NCI-H1105 (cell line): ENCODE data around the gene RBPJ.
A peak's percentile ranks its signal among the peaks of the same experiment; 100 is the strongest.
"Not testable (repeated sequence)": the region's sequence is repeated elsewhere in the genome, so short reads cannot be mapped to it uniquely, and the experiment has no call there.

Source experiments
- DNase-seq: peaks from one replicate; lab custom pipeline; 2025; lab: John Stamatoyannopoulos, UW

RBPJ gene

DNA sequence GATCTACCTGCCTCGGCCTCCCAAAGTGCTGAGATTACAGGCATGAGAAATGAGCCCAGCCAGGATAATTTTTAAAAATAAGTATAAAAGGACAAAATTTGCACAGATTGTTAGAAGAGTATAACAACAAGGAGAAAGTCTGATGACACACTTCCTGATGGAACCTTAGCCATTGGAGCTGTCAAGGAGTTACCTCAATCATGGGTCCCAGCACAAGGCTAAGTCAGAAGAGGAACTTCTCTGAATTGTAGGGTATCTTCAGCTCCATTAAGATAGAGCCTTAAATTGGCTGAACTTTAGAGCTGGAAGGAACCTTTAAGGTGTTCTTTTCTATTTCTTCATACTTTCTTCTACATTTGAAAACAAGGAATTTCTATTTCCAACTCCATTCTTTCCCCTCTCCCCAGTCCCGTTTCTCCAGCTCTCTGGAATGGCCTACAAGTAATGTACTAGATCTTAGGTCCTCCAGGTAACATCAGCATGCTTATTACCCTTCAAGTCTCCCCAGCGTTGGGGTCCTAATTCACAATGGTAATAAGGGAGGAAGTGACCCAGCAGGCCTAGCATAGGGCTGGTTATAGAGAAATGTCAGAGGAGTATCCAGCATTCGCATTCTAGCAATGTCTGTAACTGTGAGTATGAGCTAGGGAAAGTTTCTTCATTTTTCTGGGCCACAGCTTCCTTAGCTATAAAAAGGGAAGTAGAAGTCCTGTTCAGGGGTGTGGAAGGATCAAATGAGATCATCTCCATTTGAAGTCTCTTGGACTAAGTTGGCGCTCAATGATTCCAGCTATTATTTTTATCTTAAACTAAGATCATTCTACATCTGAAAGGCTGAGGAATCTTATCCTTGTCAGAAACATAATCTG is 18.5 kb upstream of the RBPJ start:
- DNase-seq = no peak

DNA sequence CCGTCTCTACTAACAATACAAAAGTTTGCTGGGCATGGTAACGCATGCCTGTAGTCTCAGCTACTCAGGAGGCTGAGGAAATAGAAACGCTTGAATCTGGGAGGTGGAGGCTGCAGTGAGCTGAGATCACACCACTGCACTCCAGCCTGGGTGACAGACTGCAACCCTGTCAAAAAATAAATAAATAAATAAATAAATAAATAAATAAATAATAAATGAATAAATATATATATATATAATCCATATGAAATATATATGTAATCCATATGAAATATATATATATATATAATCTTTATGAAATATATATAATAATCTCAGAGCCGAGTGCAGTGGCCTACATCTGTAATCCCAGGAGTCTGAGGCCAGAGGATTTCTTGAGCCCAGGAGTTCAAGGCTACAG is 17.8 kb upstream of the RBPJ start:
- no peak for DNase-seq

DNA sequence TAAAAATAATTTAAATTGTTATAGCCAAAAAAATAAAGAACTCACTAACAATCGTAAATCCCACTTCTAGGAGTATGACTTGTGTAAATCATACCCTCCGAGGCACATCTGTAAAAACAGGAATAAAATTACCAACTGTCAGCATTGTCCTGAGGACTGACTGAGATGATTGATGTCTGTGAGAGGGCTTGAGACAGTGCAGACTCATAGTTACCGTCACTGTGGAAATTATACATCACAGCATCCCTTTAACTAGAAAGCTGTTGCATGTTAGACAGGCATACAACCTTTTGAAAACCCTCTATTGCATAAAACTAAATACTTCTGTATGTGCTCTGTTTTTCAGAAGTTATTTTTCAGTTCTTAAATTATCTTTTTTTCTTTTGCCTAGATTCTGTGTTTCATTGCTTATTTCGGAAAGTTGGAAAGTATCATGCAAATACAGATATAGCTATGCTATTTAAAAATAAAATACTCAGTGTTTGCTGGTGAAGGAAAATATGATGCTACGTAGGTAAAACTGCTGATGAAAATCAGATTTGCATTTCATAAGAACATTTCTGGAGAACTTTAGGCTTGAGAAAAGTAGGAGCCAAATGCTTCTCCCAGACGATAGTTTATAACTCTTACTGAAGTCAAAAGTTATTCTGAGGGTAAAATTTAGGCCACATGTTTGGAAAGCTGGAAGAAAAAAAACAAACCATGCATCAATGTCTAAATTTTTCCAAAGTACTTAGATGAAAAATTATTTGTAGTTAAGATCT is 13.6 kb upstream of the RBPJ start:
- no peak for DNase-seq

DNA sequence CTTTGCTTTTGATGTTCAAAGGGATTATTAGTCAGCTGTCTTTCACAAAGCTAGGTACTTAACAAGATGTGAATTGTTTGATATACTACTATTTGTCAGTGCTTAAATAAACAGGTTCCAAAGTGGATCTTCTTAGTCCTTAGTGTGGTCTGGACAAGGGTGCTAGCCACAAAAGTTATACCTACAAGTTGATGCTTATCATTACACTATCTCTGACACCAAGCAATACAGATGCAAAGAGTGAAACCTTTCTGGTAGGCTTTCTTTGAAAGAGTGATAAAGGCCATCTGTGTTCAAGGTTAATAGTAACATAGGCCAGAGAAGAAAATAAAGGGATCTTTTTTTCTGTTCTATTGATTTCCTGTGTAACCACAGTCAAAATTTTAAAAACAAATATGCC is 12.2 kb upstream of the RBPJ start:
- no peak for DNase-seq

DNA sequence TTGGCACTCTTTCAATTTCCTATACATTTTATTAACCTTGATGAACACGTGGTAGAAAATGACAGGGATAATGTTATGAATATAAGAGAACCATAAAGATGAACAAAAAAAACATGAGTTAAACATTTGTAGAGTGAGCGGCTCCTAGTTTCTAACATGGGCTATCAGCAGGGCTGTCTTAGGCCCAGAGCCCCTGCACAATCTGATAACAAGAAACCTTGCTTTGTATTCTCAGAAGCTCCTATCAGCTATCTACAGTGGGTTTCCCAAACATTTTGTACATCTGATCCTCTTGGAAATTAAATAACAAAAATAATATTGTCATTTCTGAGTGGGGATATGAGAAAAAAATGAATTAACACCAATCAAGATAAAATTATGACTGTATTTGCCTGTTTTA is 10.6 kb upstream of the RBPJ start:
- no peak for DNase-seq

DNA sequence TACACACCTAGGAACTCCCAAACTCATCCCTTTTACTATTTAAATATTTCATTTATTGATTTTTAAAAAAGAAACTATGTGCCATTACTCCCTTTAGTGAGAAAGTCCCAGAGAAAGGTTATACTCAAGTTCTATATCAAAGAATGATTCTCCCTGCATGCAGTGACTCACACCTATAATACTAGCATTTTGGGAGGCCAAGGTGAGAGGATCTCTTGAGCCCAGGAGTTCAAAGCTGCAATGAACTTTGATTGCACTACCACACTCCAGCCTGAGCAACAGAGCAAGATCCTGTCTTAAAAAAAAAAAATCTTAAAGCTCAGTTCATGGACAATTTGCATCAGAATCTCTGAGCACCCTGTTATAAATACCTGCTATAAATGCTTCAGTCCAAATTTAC is 9.2 kb upstream of the RBPJ start:
- DNase-seq = no peak

DNA sequence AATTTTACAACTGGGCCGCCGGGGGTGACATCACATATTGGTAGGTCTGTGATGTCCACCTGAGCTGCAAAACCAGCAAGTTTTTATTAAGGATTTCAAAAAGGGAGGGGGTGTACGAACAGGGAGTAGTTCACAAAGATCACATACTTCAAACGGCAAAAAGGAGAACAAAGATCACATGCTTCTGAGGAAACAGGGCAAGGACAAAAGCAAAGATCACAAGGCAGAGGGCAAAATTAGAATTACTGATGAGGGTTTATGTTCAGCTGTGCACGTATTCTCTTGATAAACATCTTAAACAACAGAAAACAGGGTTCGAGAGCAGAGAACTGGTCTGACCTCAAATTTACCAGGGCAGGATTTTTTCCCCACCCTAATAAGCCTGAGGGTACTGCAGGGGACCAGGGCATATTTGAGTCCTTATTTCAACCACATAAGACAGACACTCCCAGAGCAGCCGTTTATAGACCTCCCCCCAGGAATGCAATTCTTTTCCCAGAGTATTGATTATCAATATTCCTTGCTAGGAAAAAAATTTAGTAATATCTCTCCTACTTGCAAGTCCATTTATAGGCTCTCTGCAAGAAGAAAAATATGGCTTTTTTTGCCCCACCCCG is 5.4 kb upstream of the RBPJ start:
- DNase-seq = not testable (repeated sequence)

DNA sequence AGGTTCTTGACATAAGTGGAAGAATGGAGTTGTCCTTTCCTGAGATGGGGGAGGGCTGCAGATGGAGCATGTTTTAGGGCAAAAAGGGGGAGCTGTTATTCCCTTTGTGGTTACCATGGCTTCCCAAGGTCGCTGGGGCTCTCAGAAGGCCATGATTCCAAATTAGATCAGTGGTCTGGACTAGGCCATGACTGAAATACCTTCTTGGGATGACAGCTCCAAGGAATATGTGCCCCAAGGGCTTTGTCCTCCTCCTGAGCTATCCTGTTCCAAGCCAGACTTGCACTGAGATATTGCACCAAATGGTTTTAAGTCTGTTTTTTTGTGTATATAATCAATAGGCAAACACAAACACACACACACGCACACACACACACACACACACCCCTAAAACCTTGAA is 3.0 kb upstream of the RBPJ start:
- no peak for DNase-seq

DNA sequence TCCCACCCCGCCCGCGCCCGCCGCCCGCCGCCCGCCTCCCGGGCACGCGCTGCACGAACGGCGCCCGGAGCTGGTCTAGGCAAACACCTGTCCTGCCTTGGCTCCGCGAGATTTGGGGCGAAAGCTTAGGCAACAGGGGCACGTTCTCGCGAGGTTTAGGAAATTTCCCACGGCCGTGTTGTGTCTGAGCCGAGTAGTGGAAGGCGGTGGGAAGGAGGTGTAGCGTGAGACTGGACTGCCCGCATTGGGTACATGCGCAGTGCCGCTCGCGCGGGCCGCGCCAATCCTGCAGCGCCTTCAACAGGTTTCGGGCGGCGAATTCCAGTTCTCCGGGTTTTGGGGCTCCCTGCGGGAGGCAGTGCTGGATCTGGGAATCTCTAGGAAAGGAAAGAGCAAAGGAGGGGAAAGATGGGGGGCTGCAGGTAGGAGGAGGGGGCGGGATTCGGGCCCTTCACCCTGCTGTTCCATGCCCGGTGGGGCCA is 1.3 kb upstream of the RBPJ start:
- DNase-seq = peak; percentile 93

DNA sequence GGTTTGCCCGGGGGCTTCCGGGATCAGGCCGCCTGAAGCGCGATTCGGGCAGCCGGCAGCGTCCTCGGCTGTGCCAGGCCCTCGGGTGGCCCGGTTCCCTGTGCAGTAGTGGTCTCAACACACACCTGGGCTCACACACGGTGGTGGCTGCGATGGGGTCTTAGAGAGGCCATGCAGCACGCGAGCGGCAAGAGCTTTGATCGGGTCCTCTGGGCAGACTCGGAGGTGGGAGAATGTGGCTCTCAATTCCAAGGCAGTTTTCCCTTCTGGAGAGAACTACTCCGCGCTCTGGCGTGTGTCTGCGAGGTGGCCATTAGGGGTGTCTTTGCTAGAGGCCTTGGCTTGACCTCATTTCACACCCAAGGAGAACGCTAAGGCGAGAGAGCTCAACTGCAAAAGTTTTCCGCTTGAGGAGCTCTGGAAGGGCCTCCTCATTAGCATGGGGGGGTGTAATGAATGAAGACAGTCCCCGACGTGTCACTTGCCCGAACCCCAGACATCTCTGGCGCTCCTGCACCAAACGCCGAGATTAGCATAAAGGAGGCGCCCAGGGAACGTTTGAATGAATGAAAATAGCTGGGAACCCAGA is 771 bp upstream of the RBPJ start:
- no peak for DNase-seq

DNA sequence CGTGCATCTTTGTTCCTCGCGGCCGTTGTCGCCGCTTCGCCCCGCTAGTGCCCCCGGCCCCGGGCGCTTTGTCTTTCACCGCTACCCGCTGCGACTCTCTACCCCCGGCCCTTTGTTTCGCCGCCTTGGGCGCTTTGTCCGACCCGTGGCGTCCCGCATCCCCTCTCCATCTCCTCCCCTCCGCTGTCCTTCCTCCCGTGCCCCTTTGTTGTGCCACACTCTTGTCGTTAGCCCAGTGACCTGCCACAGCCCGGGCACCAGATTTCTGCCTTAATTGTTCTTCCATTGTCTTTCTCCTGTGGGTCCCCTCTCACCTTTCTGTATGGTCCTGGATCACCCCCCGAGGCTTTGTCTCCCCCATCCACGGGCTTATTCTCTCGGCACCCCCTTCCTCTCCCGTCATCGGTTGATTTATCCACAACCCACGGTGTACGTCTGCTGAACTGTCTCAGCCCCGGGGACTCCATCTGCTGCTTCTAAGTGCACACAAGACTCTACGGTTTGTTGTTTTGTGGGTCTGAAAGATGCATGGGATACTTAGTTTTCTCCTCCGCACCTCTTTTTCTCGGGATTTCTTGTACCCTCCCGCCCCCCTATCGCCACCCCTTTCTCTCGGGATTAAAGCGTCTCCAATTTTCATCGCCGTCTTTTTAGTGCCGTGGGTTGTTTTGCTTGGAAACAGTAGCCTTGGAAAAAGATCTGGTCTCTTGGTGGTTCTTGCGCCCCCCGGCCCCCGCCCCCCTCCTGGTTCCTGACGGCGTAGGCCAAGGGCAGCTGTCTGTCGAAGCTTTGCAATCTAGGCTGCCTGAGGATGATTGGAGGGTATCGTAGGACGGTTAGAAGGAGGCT is 783 bp downstream of the RBPJ start:
- no peak for DNase-seq

DNA sequence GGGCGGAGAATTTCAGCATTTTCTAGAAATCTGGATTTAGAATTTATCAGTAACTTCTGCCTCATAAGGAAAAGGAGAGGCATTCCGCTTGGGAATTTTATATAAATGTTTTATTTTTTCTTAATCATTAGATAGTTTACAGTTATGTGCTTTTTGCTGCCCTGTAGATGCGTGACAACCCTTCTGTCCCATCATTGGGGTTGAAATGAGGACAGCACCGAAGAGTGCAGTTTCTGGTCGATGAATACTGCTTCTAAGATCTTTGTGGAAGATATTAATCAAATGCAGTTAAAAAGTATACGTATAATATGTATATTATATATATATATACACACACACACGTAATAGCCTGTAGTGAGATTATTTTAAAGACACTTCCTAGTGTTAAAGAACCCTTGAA is 1.5 kb downstream of the RBPJ start:
- DNase-seq = no peak

DNA sequence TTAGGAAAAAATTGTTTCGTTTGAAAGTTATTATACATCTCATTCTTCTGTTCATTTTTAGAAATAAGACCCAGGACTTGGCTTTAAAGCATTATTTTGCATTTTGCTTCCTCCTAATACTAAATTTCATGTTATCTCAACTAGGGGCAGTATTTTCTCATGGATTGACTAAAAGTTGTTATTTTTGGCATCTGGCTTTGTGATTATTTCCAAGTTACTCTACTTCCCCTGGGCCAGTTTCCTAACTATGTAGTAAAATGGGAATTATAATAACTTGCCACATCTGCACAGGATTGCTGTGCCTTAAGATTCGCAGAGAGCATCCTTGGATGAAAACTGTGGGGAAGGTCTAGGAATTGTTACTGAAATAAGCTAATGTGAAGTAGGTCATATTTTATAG is 3.0 kb downstream of the RBPJ start:
- DNase-seq = no peak

DNA sequence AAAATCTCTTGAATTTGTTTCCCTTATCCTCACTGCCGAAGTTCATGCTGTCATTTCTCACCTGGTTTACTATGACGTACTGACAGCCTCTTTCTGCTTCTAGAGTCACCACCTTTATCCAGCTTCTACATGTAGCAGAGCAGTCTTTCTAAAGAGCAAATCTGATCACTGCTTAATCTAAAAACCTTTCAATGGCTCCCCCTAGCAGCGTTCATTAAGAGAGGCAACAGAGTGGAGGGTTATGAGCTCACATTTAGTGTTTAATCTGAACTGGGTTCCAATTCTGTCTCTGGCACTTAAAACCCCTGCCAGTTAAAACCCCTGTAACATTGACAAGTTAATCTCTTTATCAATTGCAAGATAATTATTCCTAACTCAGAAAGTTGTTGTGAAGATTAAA is 4.4 kb downstream of the RBPJ start:
- DNase-seq = no peak

DNA sequence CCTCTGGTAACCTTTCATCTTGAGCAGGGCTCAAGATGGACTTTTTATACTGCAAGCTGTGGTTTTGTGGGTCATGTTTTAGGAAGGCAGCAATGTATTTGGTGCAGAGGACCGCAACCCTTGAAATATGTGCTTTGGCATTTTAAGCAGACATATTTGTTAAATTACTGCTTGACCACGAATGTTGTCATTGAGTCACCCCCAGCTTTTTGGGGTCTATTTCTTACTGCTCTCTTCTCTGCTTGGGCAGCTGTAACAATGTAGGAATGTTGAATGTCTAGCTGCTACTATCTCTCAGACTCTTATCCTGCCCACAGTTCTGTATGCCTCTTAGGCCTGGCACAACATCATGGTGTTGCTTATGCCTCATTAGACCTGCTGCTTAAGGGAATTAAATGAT is 6.0 kb downstream of the RBPJ start:
- no peak for DNase-seq

DNA sequence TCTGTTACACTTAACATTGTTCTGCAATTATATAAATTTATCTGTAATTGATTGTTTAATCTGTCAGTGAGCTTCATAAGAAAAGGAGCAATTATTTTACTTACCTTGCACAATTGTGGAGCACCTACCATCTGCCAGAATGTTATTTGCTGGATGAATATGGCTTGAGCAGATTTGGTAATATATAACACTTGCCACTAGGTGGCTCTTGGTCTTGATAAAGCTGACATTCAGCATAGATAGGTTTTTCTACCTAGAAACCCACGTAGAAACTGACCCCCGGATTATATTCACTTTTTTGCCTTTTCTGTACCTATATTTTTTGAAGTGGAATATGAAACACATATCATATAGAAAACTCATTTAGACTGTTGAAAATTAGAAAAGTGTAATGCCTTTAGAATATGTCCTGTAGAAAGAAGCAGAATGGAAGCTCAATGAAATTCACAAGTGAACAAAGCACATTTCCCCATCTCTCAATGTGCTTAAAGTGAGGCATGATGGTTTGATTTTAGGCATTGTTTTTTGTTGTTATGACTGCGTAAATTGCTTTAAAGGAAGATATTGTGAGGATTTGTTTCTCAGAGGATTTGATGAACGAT is 9.5 kb downstream of the RBPJ start:
- DNase-seq = peak; percentile 30

DNA sequence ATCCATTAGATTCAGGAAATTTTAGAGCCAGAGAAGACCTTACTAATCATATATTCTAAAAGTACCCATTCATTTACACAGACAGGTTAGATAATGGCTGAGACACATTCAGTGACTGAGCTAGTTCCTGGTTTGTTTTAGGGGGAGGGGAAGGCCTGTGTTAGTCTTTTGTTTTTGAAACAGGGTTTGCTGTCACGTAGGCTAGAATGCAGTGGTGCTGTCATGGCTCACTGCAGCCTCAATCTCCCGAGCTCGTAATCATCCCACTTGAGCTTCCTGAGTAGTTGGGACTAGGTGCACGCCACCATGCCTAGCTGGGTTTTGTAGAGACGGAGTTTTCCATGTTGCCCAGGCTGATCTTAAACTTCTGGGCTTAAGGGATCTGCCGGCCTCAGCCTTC is 10.1 kb downstream of the RBPJ start:
- no peak for DNase-seq

DNA sequence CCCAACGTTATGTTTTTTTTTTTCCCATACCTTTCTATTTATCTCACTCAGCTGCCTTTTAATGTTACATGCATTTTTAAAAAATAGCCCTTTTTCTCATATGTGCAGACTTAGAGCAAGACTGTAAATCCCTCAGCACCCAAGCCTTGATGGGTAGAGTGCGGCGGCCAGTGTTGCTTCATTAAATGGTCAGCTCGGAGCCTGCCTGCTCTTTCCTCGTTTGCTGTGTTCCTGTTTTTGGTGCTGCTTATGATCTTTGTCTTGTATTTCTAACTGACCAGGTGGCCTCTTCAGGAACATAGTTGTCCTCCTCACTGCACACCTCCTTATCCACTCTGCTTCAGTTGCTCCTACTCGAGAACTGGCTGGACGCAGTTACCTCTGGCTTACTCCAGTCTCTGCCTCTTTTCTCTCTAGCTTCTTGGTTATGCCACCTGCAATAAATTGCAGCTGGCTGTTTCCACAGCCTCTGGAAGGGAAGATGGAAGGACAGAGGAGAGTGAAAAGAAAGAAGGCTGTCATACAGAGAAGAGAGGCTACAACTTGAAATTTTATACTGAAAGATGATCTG is 10.7 kb downstream of the RBPJ start:
- DNase-seq = no peak

DNA sequence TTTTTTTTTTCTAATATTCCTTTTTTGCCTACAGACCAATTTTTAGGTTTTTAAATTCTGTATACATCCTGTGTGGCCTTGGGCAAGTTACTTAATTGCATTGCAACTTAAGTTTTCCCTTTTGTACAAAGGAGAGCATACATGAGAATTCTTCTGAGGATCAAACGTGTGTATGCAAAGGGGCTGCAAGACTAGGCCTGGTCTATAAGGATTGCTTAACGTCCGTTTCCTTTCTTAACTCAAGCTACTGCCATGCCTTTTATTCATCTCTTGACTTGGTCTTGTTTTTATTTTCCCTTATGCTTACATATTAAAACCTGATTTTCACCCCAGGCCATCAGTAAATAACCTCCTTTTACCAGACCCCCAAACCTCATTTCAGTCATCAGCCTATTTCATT is 13.6 kb downstream of the RBPJ start:
- DNase-seq = no peak

DNA sequence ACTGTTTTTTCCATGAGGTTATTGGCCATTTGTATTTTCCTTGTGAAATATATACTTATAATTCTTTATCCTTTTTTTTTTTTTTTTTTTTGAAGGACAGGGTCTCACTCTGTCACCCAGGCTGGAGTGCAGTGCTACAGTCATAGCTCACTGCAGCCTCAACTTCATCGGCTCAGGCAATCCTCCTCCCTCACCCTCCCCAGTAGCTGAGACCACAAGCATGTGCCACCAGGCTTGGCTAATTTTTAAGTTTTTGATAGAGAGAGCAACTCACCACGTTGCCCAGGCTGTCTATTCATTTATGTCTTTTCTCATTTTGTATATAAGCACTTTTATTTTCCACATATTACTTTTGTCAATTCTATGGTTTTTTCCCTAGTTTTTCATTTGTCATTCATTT is 16.8 kb downstream of the RBPJ start:
- no peak for DNase-seq
